Heart right ventricle (tissue), 16 donors: ENCODE results near the gene SUMO3. TPM values are rescaled to one million over a fixed set of nuclear protein-coding genes. Genes with fewer than 3 reads are reported as not detected.

ENCODE experiments used
- ATAC-seq, 8 donors: fragments of 200-7000 bp; cut with Tn5 transposase; one replicate each; pipeline ENCODE4 v1.9.1; 2020; ENCODE audit warnings: mild to moderate bottlenecking in 8 of 8, moderate library complexity in 8 of 8, moderate number of reproducible peaks in 1 of 8
- DNase-seq, 2 donors: peaks; one replicate each; pipeline ENCODE4 v3.0.0-alpha.2; 2020
- H3K27ac ChIP-seq, 10 donors: fragments of 200-600 bp; sonication (generic) in 2 of 10; one replicate each; pipeline versions ENCODE4 v1.5.0 to v1.8.0; 2020 to 2022; ENCODE audit warnings: mild to moderate bottlenecking in 3 of 10
- H3K27me3 ChIP-seq, 7 donors: fragments of 200-600 bp; one replicate each; pipeline ENCODE4 v1.8.0; 2021 to 2022; ENCODE audit warnings: mild to moderate bottlenecking in 2 of 7
- H3K36me3 ChIP-seq, 9 donors: fragments of 200-600 bp; sonication (generic) in 1 of 9; one replicate each; pipeline versions ENCODE4 v1.5.0 to v1.8.0; 2020 to 2022; ENCODE audit warnings: mild to moderate bottlenecking in 2 of 9
- H3K4me1 ChIP-seq, 9 donors: fragments of 200-600 bp; sonication (generic) in 1 of 9; one replicate each; pipeline versions ENCODE4 v1.5.0 to v1.8.0; 2020 to 2022; ENCODE audit warnings: mild to moderate bottlenecking in 4 of 9
- H3K4me3 ChIP-seq, 10 donors: fragments of 200-600 bp; sonication (generic) in 2 of 10; one replicate each; pipeline versions ENCODE4 v1.5.0 to v1.8.0; 2020 to 2022; ENCODE audit warnings: mild to moderate bottlenecking in 7 of 10, moderate library complexity in 2 of 10
- H3K9me3 ChIP-seq, 11 donors: fragments of 200-600 bp in 10 of 11; sonication (generic) in 2 of 11; one replicate each; pipeline versions ENCODE4 v1.5.0 to v1.8.0; 2013 to 2022; ENCODE audit warnings: mild to moderate bottlenecking in 2 of 11, control low read depth in 1 of 11, moderate library complexity in 1 of 11
- WGBS, 2 donors: extraction: QIAGEN DNeasy Blood & Tissue Kit; methylation state at CpG; one replicate each; pipeline ENCODE4 v1.1.7; 2013; ENCODE audit warnings: inconsistent platforms in 1 of 2; 5-methylcytosine and 5-hydroxymethylcytosine counted together
- intact Hi-C, 10 donors: fragments of 100-400 bp; cut with DNase I; formaldehyde crosslinking; loops; one replicate each; pipeline versions ENCODE4 v1.11.1 to v1.14.2; 2022
- polyA plus RNA-seq, 2 donors: library from polyadenylated mRNA; stranded (reverse); fragments of 200-250 nt; gene quantifications; one replicate each; pipeline ENCODE4 v1.2.3, GENCODE V29; 2013
- total RNA-seq, 10 donors: library from RNA; stranded (reverse); fragmentation: NEBNext Ultra II Directional in 3 of 10; extraction: Animal tissue kit (Norgen Biotek cat#: 25700) in 3 of 10; gene quantifications; one replicate each; pipeline versions ENCODE4 v1.2.1 to v1.2.4, GENCODE V29; 2021 to 2023
- TF ChIP-seq, protein P1 (sequence below), 9 donors: fragments of 200-600 bp; sonication (generic) in 2 of 9; IDR thresholded peaks; one replicate each; pipeline versions ENCODE4 v1.5.0 to v1.8.0; 2021 to 2022; ENCODE audit warnings: antibody characterized with exemption in 9 of 9, mild to moderate bottlenecking in 5 of 9, moderate library complexity in 1 of 9
- donor health status: Arrhythmogenic right ventricular cardiomyopathy.
- donor health status: ischemic (EF 13 %, LVEDD 7.1; RV severe dilation, severe dysfunction).
- donor health status: healthy with polysubstance abuse.
- donor health status: DM: no; HTN: yes; CAD: no.
- donor health status: DM: no; HTN: no; CAD: no.
- donor health status: ischemic (EF 25% LVEDD 6.9; RV normal size, moderate dysfunction).
- donor health status: ischemic (EF 25% LVEDD 5.7; RV mildly dilated, moderate dysfunction).
- donor health status: healthy.
- donor health status: DM: yes; HTN: yes; CAD: no.
- donor health status: Ischemic cardiomyopathy.
- donor health status: ischemic (EF 35%, LVEDD 5.7; RV mildly dilated, moderate dysfunction).
- donor health status: nonischemic (EF 11% LVEDD 7.7; RV severe dilation, severe dysfunction).
- donor health status: DM: yes; HTN: yes; CAD: no.
- donor health status: PGD.
- donor health status: ischemic (EF 29% LVEDD 5.4; RV normal size, mild dysfunction).
- donor health status: nonischemic (EF 23%, LVEDD 6.1; RV moderate dilation, normal function).

The SUMO3 gene
- total and polyA plus RNA-seq, 12 donors: 14.9 to 80.9 (median 70.5) TPM

DNA sequence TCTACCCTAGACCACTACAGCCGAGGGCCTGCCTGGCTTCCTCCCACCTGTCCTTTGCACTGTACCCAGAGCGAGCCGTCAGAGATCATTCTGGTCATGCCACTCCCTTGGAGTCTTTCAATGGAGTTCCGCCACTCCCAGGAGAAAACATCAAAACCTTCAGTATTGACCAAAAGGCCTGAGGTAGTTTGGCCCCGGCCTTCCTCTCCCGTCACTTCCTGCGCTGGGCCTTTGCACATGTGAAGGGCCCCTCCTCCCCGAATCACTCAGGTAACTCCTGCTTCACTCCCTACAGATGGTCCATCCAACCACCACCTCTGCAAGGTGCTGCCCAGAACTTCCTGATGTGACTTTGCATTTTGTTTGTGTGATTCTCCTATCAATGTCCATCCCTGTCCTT is 42.9 kb downstream of the SUMO3 start:
- Histone ChIP-seq H3K4me1 (peaks cover 0 to 10% (median under 1%) of the 10 kb centered on the region in 9 donors), H3K9me3 (no peaks in the 10 kb centered on the region), H3K4me3 (no peak overlapping the region), H3K27ac (no peak overlapping the region), H3K27me3 (no peaks in the 10 kb centered on the region), H3K36me3 (peaks cover 0 to 92% (median 51%) of the 10 kb centered on the region in 9 donors)
- 96% methylated on average over 8 of the region's 8 CpGs for WGBS, 2 donors
- TF ChIP-seq, protein P1, sequence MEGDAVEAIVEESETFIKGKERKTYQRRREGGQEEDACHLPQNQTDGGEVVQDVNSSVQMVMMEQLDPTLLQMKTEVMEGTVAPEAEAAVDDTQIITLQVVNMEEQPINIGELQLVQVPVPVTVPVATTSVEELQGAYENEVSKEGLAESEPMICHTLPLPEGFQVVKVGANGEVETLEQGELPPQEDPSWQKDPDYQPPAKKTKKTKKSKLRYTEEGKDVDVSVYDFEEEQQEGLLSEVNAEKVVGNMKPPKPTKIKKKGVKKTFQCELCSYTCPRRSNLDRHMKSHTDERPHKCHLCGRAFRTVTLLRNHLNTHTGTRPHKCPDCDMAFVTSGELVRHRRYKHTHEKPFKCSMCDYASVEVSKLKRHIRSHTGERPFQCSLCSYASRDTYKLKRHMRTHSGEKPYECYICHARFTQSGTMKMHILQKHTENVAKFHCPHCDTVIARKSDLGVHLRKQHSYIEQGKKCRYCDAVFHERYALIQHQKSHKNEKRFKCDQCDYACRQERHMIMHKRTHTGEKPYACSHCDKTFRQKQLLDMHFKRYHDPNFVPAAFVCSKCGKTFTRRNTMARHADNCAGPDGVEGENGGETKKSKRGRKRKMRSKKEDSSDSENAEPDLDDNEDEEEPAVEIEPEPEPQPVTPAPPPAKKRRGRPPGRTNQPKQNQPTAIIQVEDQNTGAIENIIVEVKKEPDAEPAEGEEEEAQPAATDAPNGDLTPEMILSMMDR (IDR thresholded peaks at IDR 0.05): no peak
- no peak for DNase-seq
- no peak for ATAC-seq
- intact Hi-C loops: no loop called here

DNA sequence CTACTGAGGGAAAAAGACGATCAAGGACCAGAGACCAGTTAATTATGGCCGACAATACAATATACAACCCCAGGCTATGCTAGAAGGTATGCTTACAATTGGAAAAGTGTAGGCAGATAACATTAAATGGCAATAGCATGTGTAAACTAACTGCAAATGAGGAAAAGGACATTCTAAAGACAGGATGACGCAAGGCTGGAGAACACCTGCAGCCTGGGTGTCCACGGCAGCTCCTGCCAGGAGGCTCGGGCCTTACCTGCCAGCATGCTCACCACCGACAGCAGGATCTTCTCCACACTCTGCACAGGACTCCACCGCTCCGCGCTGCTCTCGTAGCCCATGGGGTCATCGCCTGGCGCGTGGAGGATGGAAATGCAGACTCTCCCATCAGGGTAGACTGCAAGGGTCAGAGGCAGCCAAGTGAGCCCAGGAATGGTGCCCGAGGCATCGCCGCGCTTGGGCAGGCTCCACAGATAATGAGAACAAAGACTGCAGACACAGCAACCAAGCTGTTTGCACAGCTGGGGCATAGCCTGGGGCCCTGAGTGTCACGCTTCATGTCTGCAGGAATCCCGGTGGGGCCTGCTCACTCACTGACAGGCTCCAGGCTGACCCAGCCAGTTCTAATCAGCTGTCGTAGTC is 44.5 kb downstream of the SUMO3 start:
- Histone ChIP-seq H3K4me3 (no peak overlapping the region), H3K27me3 (no peaks in the 10 kb centered on the region), H3K27ac (no peak overlapping the region), H3K4me1 (no peaks in the 10 kb centered on the region), H3K36me3 (peaks cover 0 to 97% (median 56%) of the 10 kb centered on the region in 9 donors), H3K9me3 (no peaks in the 10 kb centered on the region)
- TF ChIP-seq, protein P1 (IDR thresholded peaks at IDR 0.05): no peak
- intact Hi-C loops: no loop called here
- 95 to 96% methylated on average over 20 of the region's 20 CpGs for WGBS, 2 donors
- DNase-seq (no peak), ATAC-seq (no peak)

DNA sequence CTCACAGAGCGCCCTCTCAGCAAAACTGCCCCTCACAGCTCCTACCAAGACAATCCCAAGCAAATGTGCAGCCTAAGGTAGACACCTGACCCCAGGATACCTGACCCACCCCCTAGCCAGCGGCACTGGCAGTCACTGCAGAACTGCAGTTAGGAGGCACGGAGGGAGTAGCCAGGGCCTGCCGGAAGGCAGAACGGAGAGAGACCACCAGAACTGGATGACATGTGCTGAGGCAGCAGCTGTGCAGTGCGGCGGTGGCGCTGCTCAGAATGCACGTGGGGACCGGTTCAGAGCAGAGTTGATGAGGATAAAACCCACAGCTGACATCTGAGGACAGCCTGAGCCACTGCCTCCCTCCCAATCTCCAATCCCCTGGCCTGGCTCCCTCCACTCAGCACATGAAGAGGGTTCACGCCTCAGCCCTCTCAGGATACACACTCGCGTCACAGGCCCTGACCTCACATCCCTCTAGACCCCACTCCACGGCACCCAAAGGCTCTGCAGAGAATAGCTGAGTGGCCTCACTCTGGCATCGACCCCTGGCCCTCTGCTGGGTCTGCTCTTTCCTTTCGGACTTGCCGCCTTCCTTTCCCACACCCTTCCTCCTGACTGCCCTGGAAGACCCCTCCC is 45.9 kb downstream of the SUMO3 start:
- Histone ChIP-seq H3K4me1 (no peaks in the 10 kb centered on the region), H3K27ac (no peak overlapping the region), H3K36me3 (peaks cover 0 to 89% (median 54%) of the 10 kb centered on the region in 9 donors), H3K27me3 (no peaks in the 10 kb centered on the region), H3K9me3 (no peaks in the 10 kb centered on the region), H3K4me3 (no peak overlapping the region)
- no peak for ATAC-seq
- DNase-seq: no peak
- TF ChIP-seq, protein P1 (IDR thresholded peaks at IDR 0.05): no peak
- WGBS, 2 donors: 93 to 97% methylated on average over 17 of the region's 17 CpGs
- intact Hi-C loops: no loop called here

DNA sequence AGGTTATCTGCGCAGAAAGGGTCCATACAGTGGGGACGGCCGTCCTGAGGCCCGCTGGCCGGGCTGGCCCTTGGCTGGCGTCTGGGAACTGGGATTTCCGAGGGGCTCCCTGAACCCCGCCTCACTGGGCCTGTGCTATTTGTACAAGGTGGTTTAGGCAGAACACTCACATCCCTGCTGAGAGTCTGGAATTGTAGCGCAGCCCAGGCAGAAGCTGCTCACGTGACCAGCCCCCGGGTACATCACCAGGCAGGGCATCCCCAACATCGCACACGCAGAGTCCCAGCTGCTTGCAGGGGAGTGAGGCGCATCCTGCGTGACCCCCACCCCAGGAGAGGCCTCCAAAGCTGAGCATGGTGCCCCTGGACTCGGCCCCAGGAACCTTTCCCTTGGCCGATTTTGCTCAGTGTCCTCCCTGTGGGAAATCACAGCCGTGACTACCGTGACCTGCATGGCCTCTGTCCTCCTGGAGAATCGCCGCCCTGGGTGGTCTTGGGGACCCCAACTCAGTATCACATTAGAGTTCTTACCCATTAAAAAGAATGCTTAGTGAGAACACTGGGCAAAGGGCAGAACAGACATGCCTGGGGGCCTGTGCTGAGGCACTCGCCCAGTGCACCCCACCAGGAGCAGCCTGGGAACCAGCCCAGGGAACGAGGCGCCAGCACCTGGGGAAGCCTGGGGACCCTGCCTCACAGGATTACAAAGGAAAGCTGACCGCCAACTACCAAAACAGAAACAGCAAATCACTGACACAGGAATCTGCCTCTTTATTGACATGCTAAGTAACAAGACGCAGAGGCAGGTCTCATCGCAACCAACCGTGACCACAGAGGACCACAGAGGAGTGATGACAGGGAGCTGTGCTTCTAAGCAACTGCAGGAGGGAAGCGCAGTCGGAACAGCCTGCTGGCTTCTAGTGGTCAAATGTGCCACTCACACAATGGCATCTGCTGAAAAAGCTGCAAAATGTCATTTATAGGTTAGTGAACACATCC is 49.7 kb downstream of the SUMO3 start:
- Histone ChIP-seq H3K27ac (no peak overlapping the region), H3K9me3 (no peaks in the 10 kb centered on the region), H3K36me3 (peaks cover 0 to 51% (median 29%) of the 10 kb centered on the region in 9 donors), H3K4me1 (peaks cover 0 to 12% (median 0%) of the 10 kb centered on the region in 9 donors), H3K4me3 (no peak overlapping the region), H3K27me3 (no peaks in the 10 kb centered on the region)
- ATAC-seq (no peak), DNase-seq (no peak)
- TF ChIP-seq, protein P1 (IDR thresholded peaks at IDR 0.05): no peak
- intact Hi-C loops: no loop called here
- 88 to 89% methylated on average over 30 of the region's 30 CpGs for WGBS, 2 donors
